Sigmoid colon (tissue), 7 donors: ENCODE results near the gene CARD14. TPM values are rescaled to one million over a fixed set of nuclear protein-coding genes. Genes with fewer than 3 reads are reported as not detected.
"Not testable (repeated sequence)": the region's sequence is repeated elsewhere in the genome, so short reads cannot be mapped to it uniquely, and the experiment has no call there.

Experiments
- DNase-seq: peaks from one replicate; pipeline ENCODE4 v3.0.0-alpha.2; 2019
- H3K27ac ChIP-seq, 4 donors: fragments of 200-600 bp; sonication (generic); one replicate each; pipeline ENCODE4 v1.5.1; 2016 to 2019; ENCODE audit warnings: mild to moderate bottlenecking in 1 of 4
- H3K27me3 ChIP-seq, 3 donors: fragments of 200-600 bp; sonication (generic); one replicate each; pipeline ENCODE4 v1.5.1; 2019; ENCODE audit warnings: mild to moderate bottlenecking in 1 of 3
- H3K36me3 ChIP-seq, 4 donors: fragments of 200-600 bp; sonication (generic); one replicate each; pipeline ENCODE4 v1.5.1; 2016 to 2019
- H3K4me1 ChIP-seq, 4 donors: fragments of 200-600 bp; sonication (generic); one replicate each; pipeline ENCODE4 v1.5.1; 2017 to 2019
- H3K4me3 ChIP-seq, 4 donors: fragments of 200-600 bp; sonication (generic); one replicate each; pipeline ENCODE4 v1.5.1; 2017 to 2019; ENCODE audit warnings: mild to moderate bottlenecking in 2 of 4, moderate library complexity in 1 of 4
- H3K9me3 ChIP-seq, 4 donors: fragments of 200-600 bp in 3 of 4; sonication (generic) in 3 of 4; one replicate each; pipeline versions ENCODE4 v1.5.1 to v1.6.1; 2013 to 2019
- EP300 ChIP-seq, 4 donors: sonication (generic); formaldehyde crosslinking; IDR thresholded peaks; one replicate each; pipeline ENCODE4 v1.6.1; 2017; ENCODE audit warnings: antibody characterized with exemption in 4 of 4
- POLR2A ChIP-seq, 2 donors: fragments of 450-650 bp; IDR thresholded peaks; one replicate each; pipeline ENCODE4 v1.6.1; 2016; ENCODE audit warnings: antibody characterized with exemption in 2 of 2, mild to moderate bottlenecking in 2 of 2, moderate library complexity in 2 of 2
- POLR2AphosphoS5 ChIP-seq, 4 donors: sonication (generic); formaldehyde crosslinking; IDR thresholded peaks; one replicate each; pipeline ENCODE4 v1.6.1; 2017; ENCODE audit warnings: antibody characterized with exemption in 4 of 4
- WGBS, 2 donors: extraction: QIAGEN DNeasy Blood & Tissue Kit; methylation state at CpG; one replicate each; pipeline ENCODE4 v1.1.7; 2013; 5-methylcytosine and 5-hydroxymethylcytosine counted together
- intact Hi-C: fragments of 100-400 bp; cut with DNase I; formaldehyde crosslinking; loops from one replicate; pipeline ENCODE4 v1.15.1; 2023
- polyA plus RNA-seq, 3 donors: library from polyadenylated mRNA; stranded (reverse); fragments of 200-250 nt; gene quantifications; one replicate each; pipeline ENCODE4 v1.2.3, GENCODE V29; 2013
- total RNA-seq, 4 donors: library from RNA; depleted of rRNA; stranded (reverse); fragments of >200 nt; gene quantifications; one replicate each; pipeline ENCODE4 v1.1.0, GENCODE V29; 2016
- TF ChIP-seq, protein P1 (sequence below), 4 experiments: fragments of 450-650 bp in 3 of 4; fragments of 200-600 bp in 1 of 4; IDR thresholded peaks; one replicate each; pipeline ENCODE4 v1.5.1; 2016 to 2019; ENCODE audit warnings: antibody characterized with exemption in 4 of 4, mild to moderate bottlenecking in 3 of 4, moderate library complexity in 2 of 4
- donor health status: healthy with polysubstance abuse.
- donor health status: Bipolar disorder and iron deficiency.
- donor health status: healthy.

CARD14 gene
- total and polyA plus RNA-seq, 7 donors: 0.23 to 1.8 (median 1.5) TPM; not detected in 4

DNA sequence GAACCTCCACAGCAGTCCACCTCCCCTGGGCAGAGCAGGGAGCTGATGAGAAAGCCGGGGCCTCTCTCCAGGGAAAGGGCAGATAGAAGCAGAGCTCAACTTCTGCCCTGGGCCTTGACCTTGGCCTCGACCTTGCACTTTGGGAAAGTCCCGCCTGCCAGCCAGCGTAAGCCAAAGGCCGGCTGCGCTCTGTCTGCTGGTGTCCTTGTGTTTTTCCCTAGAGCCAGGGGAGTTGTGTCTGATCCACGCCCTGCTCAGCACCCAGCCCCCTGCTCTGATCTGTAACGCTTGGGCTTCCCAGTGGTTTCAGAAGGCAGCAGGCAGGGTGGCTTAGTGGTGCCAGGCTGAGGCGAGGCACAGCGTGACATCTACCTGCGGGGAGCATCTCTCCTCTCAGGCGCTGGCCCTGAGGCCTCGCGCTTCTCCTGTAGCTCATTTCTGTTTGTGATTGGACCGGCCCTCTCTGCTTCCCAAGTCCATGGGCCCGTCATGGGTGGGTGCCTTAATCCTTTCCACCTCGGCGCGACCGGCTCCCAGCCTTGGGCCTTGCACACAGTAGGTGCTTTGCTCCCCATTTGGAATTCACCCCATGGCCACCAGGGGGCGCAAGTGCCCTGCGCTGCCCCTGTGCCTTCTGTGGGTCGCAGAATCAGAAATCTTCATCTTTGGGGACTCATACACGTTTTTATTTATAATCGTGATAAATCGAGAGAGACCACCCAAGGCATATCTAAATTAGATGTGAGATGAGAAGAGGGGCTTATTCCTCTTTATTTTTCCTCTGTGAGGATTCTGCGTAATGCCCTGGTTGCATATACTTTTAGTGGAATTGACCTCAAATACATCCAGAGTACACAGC is 26.1 kb downstream of the CARD14 start:
- no peak for DNase-seq
- TF ChIP-seq EP300 (IDR thresholded peaks at IDR 0.05) (no peak), POLR2A (IDR thresholded peaks at IDR 0.05) (no peak), POLR2AphosphoS5 (IDR thresholded peaks at IDR 0.05) (no peak)
- TF ChIP-seq, protein P1, sequence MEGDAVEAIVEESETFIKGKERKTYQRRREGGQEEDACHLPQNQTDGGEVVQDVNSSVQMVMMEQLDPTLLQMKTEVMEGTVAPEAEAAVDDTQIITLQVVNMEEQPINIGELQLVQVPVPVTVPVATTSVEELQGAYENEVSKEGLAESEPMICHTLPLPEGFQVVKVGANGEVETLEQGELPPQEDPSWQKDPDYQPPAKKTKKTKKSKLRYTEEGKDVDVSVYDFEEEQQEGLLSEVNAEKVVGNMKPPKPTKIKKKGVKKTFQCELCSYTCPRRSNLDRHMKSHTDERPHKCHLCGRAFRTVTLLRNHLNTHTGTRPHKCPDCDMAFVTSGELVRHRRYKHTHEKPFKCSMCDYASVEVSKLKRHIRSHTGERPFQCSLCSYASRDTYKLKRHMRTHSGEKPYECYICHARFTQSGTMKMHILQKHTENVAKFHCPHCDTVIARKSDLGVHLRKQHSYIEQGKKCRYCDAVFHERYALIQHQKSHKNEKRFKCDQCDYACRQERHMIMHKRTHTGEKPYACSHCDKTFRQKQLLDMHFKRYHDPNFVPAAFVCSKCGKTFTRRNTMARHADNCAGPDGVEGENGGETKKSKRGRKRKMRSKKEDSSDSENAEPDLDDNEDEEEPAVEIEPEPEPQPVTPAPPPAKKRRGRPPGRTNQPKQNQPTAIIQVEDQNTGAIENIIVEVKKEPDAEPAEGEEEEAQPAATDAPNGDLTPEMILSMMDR (IDR thresholded peaks at IDR 0.05): peak; percentile 64 to 90 (median 78)
- Histone ChIP-seq H3K27ac (no peak overlapping the region), H3K4me3 (no peak overlapping the region), H3K9me3 (no peaks in the 10 kb centered on the region), H3K27me3 (peaks cover 0 to 23% (median 12%) of the 10 kb centered on the region in 3 donors), H3K4me1 (no peaks in the 10 kb centered on the region), H3K36me3 (no peaks in the 10 kb centered on the region)
- intact Hi-C loops: loop anchor here (10.0 kb wide), 1 partner anchor 169 kb away; no protein-coding TSS in a partner anchor
- 60 to 63% methylated on average over 27 of the region's 27 CpGs for WGBS, 2 donors

DNA sequence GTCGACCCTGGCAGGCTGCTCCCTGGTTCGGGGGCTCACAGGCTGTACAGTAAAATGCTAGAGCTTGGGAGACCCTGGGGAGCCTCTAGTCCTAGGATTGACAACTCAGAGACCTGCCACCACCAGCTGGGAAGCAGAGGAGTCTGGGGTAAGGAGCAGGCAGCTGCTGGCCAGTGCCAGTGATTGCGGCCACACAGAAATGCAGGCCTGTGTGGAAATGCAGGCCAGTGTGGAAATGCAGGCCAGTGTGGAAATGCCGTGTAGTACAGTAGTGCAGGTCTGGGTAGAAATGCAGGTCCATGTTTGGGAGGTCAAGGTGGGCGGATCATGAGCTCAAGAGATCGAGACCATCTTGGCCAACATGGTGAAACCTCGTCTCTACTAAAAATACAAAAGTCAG is 26.8 kb downstream of the CARD14 start:
- no peak overlapping the region for H3K27ac ChIP-seq
- WGBS, 2 donors: 95% methylated on average over 7 of the region's 7 CpGs
- no peaks in the 10 kb centered on the region for H3K9me3 ChIP-seq
- no peak for DNase-seq
- intact Hi-C loops: loop anchor here (10.0 kb wide), 1 partner anchor 168 kb away; no protein-coding TSS in a partner anchor
- H3K36me3 ChIP-seq: no peaks in the 10 kb centered on the region
- H3K4me3 ChIP-seq: no peak overlapping the region
- TF ChIP-seq, protein P1 (IDR thresholded peaks at IDR 0.05): no peak
- TF ChIP-seq POLR2AphosphoS5 (IDR thresholded peaks at IDR 0.05): no peak
- TF ChIP-seq EP300 (IDR thresholded peaks at IDR 0.05): no peak
- TF ChIP-seq POLR2A (IDR thresholded peaks at IDR 0.05): no peak
- peaks cover 0 to 23% (median 12%) of the 10 kb centered on the region in 3 donors for H3K27me3 ChIP-seq
- H3K4me1 ChIP-seq: no peaks in the 10 kb centered on the region

DNA sequence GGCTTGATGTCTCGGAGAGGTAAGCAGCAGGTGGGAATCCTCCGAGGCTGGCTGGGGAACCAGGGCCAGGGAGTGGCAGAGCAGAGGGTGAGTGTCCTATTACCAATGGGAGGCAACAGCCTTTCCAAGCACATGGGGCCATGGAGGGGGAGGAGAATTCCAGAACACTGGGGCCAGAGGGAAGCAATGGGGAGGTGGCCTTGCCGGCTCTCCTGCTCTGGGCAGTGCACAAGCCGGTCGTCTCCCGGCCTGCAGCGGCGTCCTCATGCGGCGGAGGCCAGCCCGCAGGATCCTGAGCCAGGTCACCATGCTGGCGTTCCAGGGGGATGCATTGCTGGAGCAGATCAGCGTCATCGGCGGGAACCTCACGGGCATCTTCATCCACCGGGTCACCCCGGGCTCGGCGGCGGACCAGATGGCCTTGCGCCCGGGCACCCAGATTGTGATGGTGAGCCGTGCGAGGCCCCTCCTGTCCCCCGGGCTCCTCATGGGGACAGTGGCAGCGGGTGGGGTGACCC is 28.4 kb downstream of the CARD14 start:
- H3K27me3 ChIP-seq: peaks cover 0 to 13% (median 12%) of the 10 kb centered on the region in 3 donors
- no peaks in the 10 kb centered on the region for H3K4me1 ChIP-seq
- 77 to 86% methylated on average over 27 of the region's 27 CpGs for WGBS, 2 donors
- no peaks in the 10 kb centered on the region for H3K9me3 ChIP-seq
- no peaks in the 10 kb centered on the region for H3K36me3 ChIP-seq
- H3K4me3 ChIP-seq: no peak overlapping the region
- TF ChIP-seq POLR2AphosphoS5 (IDR thresholded peaks at IDR 0.05): no peak
- TF ChIP-seq EP300 (IDR thresholded peaks at IDR 0.05): no peak
- TF ChIP-seq POLR2A (IDR thresholded peaks at IDR 0.05): no peak
- TF ChIP-seq, protein P1 (IDR thresholded peaks at IDR 0.05): no peak
- intact Hi-C loops: loop anchor here (10.0 kb wide), 1 partner anchor 167 kb away; no protein-coding TSS in a partner anchor
- H3K27ac ChIP-seq: no peak overlapping the region
- no peak for DNase-seq

DNA sequence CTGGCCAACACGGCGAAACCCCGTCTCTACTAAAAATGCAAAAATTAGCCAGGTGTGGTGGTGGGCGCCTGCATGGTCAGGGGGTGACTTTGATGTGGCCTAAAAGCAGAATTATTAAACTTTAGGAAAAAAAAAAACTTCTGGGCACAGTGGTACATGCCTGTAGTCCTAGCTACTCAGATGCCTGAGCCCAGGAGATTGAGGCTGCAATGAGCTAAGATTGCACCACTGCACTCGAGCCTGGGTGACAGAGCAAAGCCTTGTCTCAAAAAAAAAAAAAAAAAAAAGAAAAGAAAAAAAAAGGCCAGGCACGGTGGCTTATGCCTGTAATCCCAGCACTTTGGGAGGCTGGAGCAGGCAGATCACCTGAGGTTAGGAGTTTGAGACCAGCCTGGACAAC is 29.5 kb downstream of the CARD14 start:
- WGBS, 2 donors: 62 to 75% methylated on average over 6 of the region's 6 CpGs
- intact Hi-C loops: loop anchor here (10.0 kb wide), 1 partner anchor 166 kb away; no protein-coding TSS in a partner anchor
- not testable (repeated sequence) for H3K9me3 ChIP-seq, H3K36me3 ChIP-seq, DNase-seq, H3K27ac ChIP-seq, H3K4me3 ChIP-seq, H3K4me1 ChIP-seq
- H3K27me3 ChIP-seq: peaks cover 0 to 12% (median 12%) of the 10 kb centered on the region in 3 donors

DNA sequence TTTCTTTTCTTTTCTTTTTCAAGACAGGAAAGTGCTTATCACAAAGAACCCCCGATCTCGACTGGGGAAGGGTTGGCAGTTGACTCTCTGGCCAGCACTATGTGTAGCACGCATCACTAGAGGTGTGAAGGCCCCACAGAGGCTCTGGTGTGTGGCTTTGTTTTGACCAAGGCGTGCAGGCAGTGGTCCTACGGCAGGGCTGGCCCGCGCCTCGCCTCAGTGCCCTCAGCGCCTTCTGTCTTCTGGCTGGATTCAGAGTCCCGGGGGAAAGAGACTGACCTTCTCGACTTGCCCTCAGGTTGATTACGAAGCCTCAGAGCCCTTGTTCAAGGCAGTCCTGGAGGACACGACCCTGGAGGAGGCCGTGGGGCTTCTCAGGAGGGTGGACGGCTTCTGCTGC is 31.6 kb downstream of the CARD14 start:
- Histone ChIP-seq H3K4me3 (no peak overlapping the region), H3K27ac (no peak overlapping the region), H3K9me3 (no peaks in the 10 kb centered on the region), H3K4me1 (no peaks in the 10 kb centered on the region), H3K27me3 (no peaks in the 10 kb centered on the region), H3K36me3 (no peaks in the 10 kb centered on the region)
- DNase-seq: no peak
- WGBS, 2 donors: 86 to 91% methylated on average over 15 of the region's 15 CpGs
- intact Hi-C loops: no loop called here
- TF ChIP-seq, protein P1 (IDR thresholded peaks at IDR 0.05): no peak
- no peak for TF ChIP-seq POLR2AphosphoS5 (IDR thresholded peaks at IDR 0.05)
- TF ChIP-seq POLR2A (IDR thresholded peaks at IDR 0.05): no peak
- TF ChIP-seq EP300 (IDR thresholded peaks at IDR 0.05): no peak
